Measurements from ENCODE around the gene SLC4A7. TPM values are rescaled to one million over a fixed set of nuclear protein-coding genes. Genes with fewer than 3 reads are reported as not detected.

Gene SLC4A7
- total RNA-seq, 1 donor = 281 TPM

DNA sequence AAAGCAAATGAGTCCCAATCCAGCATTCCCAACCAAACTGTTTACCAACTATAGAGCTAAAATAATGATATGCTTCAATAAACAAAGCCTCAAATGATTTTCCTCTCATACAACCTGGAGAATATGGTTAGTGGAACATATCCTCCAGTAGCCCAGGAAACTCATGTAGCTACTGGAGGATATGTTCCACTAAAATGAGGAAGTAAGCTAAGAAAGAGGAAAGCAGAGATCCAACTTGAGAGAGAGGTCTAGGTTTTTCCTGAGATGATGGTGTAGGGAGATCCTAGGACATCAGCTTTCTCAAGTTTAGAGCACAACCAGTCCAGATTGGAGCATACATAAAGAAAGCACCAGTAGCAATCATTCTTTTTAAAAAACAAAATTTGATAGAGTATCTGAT, 44.6 kb upstream of the SLC4A7 start:
- Histone ChIP-seq H3K36me3 (ENCODE audit: insufficient read depth, low read length) (no peaks in the 10 kb centered on the region), H3K4me1 (ENCODE audit: insufficient read depth, low read length) (peaks cover 34% of the 10 kb centered on the region), H2AFZ (ENCODE audit: low read length) (peak overlapping the region; percentile 4), H3K4me3 (ENCODE audit: insufficient read depth, low read length) (no peak overlapping the region), H3K79me2 (ENCODE audit: insufficient read depth, low read length) (no peaks in the 10 kb centered on the region), H3K27ac (ENCODE audit: low read depth, low read length) (no peak overlapping the region), H3K27me3 (ENCODE audit: insufficient read depth, low read length) (no peaks in the 10 kb centered on the region), H3K9me3 (ENCODE audit: low read depth, low read length) (no peaks in the 10 kb centered on the region), H4K20me1 (ENCODE audit: insufficient read depth, low read length) (no peaks in the 10 kb centered on the region), H3K4me2 (ENCODE audit: insufficient read depth, low read length) (no peak overlapping the region)
- TF ChIP-seq, protein P1, sequence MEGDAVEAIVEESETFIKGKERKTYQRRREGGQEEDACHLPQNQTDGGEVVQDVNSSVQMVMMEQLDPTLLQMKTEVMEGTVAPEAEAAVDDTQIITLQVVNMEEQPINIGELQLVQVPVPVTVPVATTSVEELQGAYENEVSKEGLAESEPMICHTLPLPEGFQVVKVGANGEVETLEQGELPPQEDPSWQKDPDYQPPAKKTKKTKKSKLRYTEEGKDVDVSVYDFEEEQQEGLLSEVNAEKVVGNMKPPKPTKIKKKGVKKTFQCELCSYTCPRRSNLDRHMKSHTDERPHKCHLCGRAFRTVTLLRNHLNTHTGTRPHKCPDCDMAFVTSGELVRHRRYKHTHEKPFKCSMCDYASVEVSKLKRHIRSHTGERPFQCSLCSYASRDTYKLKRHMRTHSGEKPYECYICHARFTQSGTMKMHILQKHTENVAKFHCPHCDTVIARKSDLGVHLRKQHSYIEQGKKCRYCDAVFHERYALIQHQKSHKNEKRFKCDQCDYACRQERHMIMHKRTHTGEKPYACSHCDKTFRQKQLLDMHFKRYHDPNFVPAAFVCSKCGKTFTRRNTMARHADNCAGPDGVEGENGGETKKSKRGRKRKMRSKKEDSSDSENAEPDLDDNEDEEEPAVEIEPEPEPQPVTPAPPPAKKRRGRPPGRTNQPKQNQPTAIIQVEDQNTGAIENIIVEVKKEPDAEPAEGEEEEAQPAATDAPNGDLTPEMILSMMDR (IDR thresholded peaks at IDR 0.05; ENCODE audit: extremely low read depth, low read depth, low read length) = no peak
- DNase-seq (ENCODE audit: insufficient read length, low spot score, missing footprints) = no peak

DNA sequence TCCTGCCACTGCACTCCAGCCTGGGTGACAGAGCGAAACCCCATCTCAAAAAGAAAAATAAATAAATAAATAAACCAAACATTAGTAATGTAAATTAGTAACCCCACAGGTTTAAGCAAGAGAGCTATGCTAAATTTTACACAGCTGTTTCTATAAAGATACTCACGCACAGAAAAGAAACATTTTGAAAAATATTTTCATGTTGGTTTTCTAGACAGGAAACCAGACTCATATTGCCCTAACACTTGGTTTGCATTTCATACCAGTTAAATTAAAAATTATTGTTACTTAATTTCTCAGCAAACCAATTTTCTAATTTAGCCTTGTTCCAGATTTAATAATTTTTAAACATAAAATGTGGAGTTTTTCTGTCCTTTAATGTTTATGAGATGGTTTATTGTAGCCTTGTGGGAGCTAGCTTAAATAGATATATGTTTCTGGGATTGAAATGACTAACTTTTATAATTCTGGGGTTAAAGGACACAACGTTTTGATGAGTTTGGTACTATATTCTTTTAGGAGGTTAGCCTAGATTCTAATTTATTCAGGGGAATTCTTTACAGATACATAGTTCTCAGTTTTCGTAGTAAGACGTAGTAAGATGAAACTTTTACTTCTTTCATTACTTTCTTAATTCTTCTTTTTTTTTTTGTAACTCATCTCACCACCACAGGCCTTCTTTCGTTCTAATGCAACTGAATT, 42.6 kb upstream of the SLC4A7 start:
- H3K9me3 ChIP-seq (ENCODE audit: low read depth, low read length) = no peaks in the 10 kb centered on the region

DNA sequence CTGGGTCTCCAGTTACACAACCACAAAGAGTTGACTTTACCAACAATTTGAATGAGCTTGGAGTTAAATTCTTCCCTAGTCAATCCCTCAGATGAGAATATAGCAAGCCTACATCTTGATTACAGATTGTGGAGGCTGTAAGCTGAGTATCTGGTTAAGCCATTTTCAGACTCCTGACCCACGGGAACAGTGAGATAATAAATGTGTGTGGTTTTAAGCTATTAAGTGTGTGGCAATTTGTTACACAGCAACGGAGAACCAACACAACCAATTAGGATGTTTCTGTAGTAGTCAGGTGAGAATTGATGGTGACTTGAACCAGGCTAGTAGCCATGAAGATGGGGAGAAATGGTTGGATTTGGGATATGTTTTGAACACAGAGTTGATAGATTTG, 37.7 kb upstream of the SLC4A7 start:
- peak overlapping the region; percentile 90 for H3K27ac ChIP-seq (ENCODE audit: low read depth, low read length)
- TF ChIP-seq, protein P1 (IDR thresholded peaks at IDR 0.05; ENCODE audit: extremely low read depth, low read depth, low read length) = no peak
- H3K27me3 ChIP-seq (ENCODE audit: insufficient read depth, low read length) = no peaks in the 10 kb centered on the region
- peak overlapping the region; percentile 27 for H3K4me2 ChIP-seq (ENCODE audit: insufficient read depth, low read length)
- H3K79me2 ChIP-seq (ENCODE audit: insufficient read depth, low read length) = no peaks in the 10 kb centered on the region
- peaks cover 39% of the 10 kb centered on the region for H3K4me1 ChIP-seq (ENCODE audit: insufficient read depth, low read length)
- H3K9me3 ChIP-seq (ENCODE audit: low read depth, low read length) = no peaks in the 10 kb centered on the region
- no peaks in the 10 kb centered on the region for H4K20me1 ChIP-seq (ENCODE audit: insufficient read depth, low read length)
- no peak overlapping the region for H3K4me3 ChIP-seq (ENCODE audit: insufficient read depth, low read length)
- no peak for DNase-seq (ENCODE audit: insufficient read length, low spot score, missing footprints)
- peak overlapping the region; percentile 51 for H2AFZ ChIP-seq (ENCODE audit: low read length)
- H3K36me3 ChIP-seq (ENCODE audit: insufficient read depth, low read length) = no peaks in the 10 kb centered on the region

More for the DNA sequence above, 42.6 kb upstream of the SLC4A7 start:
- Histone ChIP-seq H3K4me3 (ENCODE audit: insufficient read depth, low read length) (no peak overlapping the region), H3K79me2 (ENCODE audit: insufficient read depth, low read length) (no peaks in the 10 kb centered on the region), H4K20me1 (ENCODE audit: insufficient read depth, low read length) (no peaks in the 10 kb centered on the region), H3K4me1 (ENCODE audit: insufficient read depth, low read length) (peaks cover 30% of the 10 kb centered on the region), H2AFZ (ENCODE audit: low read length) (no peak overlapping the region), H3K4me2 (ENCODE audit: insufficient read depth, low read length) (no peak overlapping the region), H3K27me3 (ENCODE audit: insufficient read depth, low read length) (no peaks in the 10 kb centered on the region), H3K36me3 (ENCODE audit: insufficient read depth, low read length) (no peaks in the 10 kb centered on the region), H3K27ac (ENCODE audit: low read depth, low read length) (no peak overlapping the region)
- TF ChIP-seq, protein P1 (IDR thresholded peaks at IDR 0.05; ENCODE audit: extremely low read depth, low read depth, low read length) = no peak
- no peak for DNase-seq (ENCODE audit: insufficient read length, low spot score, missing footprints)

DNA sequence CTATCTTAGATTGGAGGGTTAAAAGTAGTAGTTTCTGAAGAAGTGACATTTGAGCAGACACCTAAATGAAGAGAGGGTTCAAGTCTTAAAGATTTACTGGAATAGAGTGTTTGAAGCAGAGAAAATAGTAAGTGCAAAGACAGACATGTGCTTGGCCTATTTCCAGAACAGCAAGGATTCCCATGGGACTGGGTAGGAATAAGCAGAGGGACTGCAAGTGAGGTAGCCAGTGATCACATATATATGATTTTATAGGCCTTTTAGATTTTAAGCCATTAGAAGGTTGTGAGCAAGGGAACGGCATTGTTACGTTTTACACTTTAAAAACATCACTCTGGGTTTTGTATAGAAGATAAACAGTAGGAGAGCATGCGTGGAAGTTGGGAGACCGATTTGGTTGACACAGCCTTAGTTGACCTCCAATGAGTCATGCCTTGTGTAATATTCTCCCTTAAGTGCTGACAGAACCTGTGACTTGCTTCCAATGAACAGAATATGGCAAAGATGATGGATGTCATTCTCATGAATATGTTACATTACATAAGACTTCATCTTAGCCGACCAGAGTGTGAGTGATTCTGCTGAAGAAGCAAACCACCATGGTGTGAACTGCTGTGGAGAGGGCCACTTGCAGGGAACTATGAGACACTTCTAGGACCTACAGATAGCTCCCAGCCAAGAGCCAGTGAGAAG, 37.1 kb upstream of the SLC4A7 start:
- DNase-seq (ENCODE audit: insufficient read length, low spot score, missing footprints) = peak; percentile 76
- H3K4me2 ChIP-seq (ENCODE audit: insufficient read depth, low read length) = peak overlapping the region; percentile 27
- no peaks in the 10 kb centered on the region for H3K79me2 ChIP-seq (ENCODE audit: insufficient read depth, low read length)
- peak overlapping the region; percentile 90 for H3K27ac ChIP-seq (ENCODE audit: low read depth, low read length)
- peak overlapping the region; percentile 51 for H2AFZ ChIP-seq (ENCODE audit: low read length)
- TF ChIP-seq, protein P1 (IDR thresholded peaks at IDR 0.05; ENCODE audit: extremely low read depth, low read depth, low read length) = no peak
- H3K36me3 ChIP-seq (ENCODE audit: insufficient read depth, low read length) = no peaks in the 10 kb centered on the region
- no peaks in the 10 kb centered on the region for H4K20me1 ChIP-seq (ENCODE audit: insufficient read depth, low read length)
- no peaks in the 10 kb centered on the region for H3K9me3 ChIP-seq (ENCODE audit: low read depth, low read length)
- H3K27me3 ChIP-seq (ENCODE audit: insufficient read depth, low read length) = no peaks in the 10 kb centered on the region
- H3K4me3 ChIP-seq (ENCODE audit: insufficient read depth, low read length) = no peak overlapping the region
- peaks cover 39% of the 10 kb centered on the region for H3K4me1 ChIP-seq (ENCODE audit: insufficient read depth, low read length)
